ENCODE measurements around the gene LRPAP1. TPM values are rescaled to one million over a fixed set of nuclear protein-coding genes. Genes with fewer than 3 reads are reported as not detected.

The LRPAP1 gene
- total and polyA plus RNA-seq, 12 donors = 49.9 to 418 (median 345) TPM

DNA sequence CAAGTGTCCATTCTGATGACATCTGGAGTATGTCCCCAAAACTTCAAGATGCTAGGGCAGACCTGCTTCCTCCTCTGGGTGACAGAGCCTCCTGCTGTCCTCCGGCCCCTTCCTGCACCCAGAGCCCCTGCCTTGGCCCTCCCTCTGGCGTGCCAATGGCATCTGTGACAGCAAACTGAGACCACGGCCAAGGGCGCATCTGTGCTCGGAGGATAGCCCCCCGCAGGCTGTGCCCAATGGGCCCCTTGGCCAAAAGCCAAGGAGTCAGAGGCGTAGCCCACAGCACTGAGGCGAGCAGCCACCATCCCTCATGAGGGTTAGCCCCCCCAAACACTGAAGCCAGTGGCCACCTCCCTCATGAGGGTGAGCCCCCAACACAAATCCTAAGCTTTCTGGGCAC, 7.9 kb downstream of the LRPAP1 start:
- peaks cover 0 to 94% (median 31%) of the 10 kb centered on the region in 9 donors for H3K36me3 ChIP-seq
- no peak overlapping the region for H3K27ac ChIP-seq
- no peak overlapping the region for H3K4me3 ChIP-seq
- H3K4me1 ChIP-seq = peaks cover 0 to 15% (median 0%) of the 10 kb centered on the region in 9 donors
- TF ChIP-seq, protein P1, sequence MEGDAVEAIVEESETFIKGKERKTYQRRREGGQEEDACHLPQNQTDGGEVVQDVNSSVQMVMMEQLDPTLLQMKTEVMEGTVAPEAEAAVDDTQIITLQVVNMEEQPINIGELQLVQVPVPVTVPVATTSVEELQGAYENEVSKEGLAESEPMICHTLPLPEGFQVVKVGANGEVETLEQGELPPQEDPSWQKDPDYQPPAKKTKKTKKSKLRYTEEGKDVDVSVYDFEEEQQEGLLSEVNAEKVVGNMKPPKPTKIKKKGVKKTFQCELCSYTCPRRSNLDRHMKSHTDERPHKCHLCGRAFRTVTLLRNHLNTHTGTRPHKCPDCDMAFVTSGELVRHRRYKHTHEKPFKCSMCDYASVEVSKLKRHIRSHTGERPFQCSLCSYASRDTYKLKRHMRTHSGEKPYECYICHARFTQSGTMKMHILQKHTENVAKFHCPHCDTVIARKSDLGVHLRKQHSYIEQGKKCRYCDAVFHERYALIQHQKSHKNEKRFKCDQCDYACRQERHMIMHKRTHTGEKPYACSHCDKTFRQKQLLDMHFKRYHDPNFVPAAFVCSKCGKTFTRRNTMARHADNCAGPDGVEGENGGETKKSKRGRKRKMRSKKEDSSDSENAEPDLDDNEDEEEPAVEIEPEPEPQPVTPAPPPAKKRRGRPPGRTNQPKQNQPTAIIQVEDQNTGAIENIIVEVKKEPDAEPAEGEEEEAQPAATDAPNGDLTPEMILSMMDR (IDR thresholded peaks at IDR 0.05) = no peak
- DNase-seq = peak in 1 of 2 donors; percentile 3
- no peak for ATAC-seq
- H3K9me3 ChIP-seq = no peaks in the 10 kb centered on the region
- H3K27me3 ChIP-seq = no peaks in the 10 kb centered on the region
- WGBS, 2 donors = 87 to 91% methylated on average over 8 of the region's 8 CpGs
- intact Hi-C loops (cut with DNase I) = no loop called here

DNA sequence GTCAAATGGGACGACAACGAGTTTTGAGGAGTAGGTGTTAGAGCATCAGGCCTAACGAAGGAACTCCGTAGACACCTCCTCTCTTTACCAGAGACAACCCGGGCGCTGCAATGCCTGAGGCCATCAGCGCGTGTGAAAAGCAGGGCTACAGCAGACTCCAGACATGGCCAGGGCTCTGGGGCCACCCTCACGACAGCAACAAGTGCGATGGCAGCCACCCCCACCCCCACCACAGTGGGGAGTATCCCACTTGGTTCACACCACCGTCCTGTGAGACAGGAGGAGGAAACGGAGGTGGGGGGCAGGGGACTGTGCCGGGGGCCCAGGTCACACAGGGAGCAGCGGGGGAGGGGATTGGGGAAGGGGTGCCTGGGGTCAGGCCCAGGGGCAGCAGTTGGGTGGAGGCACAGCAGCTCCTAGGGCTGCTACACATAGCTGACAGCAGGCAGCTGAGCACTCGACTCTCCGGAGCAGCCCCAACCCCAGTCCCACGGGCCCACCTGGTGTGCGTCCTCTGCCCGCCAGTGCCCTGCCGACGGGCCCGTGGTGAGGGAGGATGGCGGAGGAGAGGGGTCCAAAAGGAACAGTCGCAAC, 8.5 kb downstream of the LRPAP1 start:
- H3K27ac ChIP-seq = no peak overlapping the region
- ATAC-seq (no peak), DNase-seq (peak in 1 of 2 donors; percentile 3)
- peaks cover 0 to 13% (median 0%) of the 10 kb centered on the region in 9 donors for H3K4me1 ChIP-seq
- WGBS, 2 donors = 81 to 86% methylated on average over 24 of the region's 24 CpGs
- H3K9me3 ChIP-seq = no peaks in the 10 kb centered on the region
- intact Hi-C loops (cut with DNase I) = no loop called here
- H3K27me3 ChIP-seq = no peaks in the 10 kb centered on the region
- TF ChIP-seq, protein P1 (IDR thresholded peaks at IDR 0.05) = no peak
- H3K36me3 ChIP-seq = peaks cover 0 to 94% (median 36%) of the 10 kb centered on the region in 9 donors
- H3K4me3 ChIP-seq = no peak overlapping the region

GRCh38 chr4:3523146-3523627, 9.0 kb downstream of the LRPAP1 start:
- DNase-seq = peak in 1 of 2 donors; percentile 3
- intact Hi-C loops (cut with DNase I) = no loop called here
- peaks cover 0 to 94% (median 40%) of the 10 kb centered on the region in 9 donors for H3K36me3 ChIP-seq

DNA sequence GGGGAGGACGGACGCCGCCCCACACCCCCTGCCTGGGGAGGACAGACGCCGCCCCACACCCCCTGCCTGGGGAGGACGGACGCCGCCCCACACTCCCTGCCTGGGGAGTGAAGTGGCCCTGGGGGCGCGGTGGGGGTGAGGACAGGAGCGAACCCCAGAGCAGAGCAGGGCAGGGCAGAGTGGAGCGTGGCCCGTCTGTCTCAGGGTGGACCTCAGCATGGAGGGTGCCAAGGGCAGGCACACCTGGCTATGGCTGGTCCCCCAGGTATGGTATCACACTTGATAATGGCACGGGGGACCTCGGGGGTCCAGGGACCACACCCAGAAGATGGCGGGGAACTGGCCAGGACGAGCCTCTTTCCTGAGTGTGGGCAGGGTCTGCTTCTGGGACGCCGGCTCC, 9.6 kb downstream of the LRPAP1 start:
- no peaks in the 10 kb centered on the region for H3K27me3 ChIP-seq
- TF ChIP-seq, protein P1 (IDR thresholded peaks at IDR 0.05) = no peak
- 93 to 95% methylated on average over 17 to 19 of the region's 19 CpGs for WGBS, 2 donors

More at GRCh38 chr4:3523146-3523627, 9.0 kb downstream of the LRPAP1 start:
- no peaks in the 10 kb centered on the region for H3K27me3 ChIP-seq
- H3K4me1 ChIP-seq = peaks cover 0 to 9% (median 0%) of the 10 kb centered on the region in 9 donors
- no peak overlapping the region for H3K4me3 ChIP-seq
- 96 to 97% methylated on average over 10 of the region's 10 CpGs for WGBS, 2 donors
- ATAC-seq = no peak
- TF ChIP-seq, protein P1 (IDR thresholded peaks at IDR 0.05) = no peak
- no peaks in the 10 kb centered on the region for H3K9me3 ChIP-seq
- no peak overlapping the region for H3K27ac ChIP-seq

More for the DNA sequence above, 9.6 kb downstream of the LRPAP1 start:
- H3K4me1 ChIP-seq = peaks cover 0 to 4% (median 0%) of the 10 kb centered on the region in 9 donors
- no peaks in the 10 kb centered on the region for H3K9me3 ChIP-seq
- ATAC-seq = no peak
- no peak for DNase-seq
- H3K36me3 ChIP-seq = peaks cover 0 to 94% (median 46%) of the 10 kb centered on the region in 9 donors
- intact Hi-C loops (cut with DNase I) = no loop called here
- no peak overlapping the region for H3K27ac ChIP-seq
- H3K4me3 ChIP-seq = no peak overlapping the region

All from heart right ventricle (tissue), 16 donors.